ENCODE data around the gene THAP7.

THAP7 gene

DNA sequence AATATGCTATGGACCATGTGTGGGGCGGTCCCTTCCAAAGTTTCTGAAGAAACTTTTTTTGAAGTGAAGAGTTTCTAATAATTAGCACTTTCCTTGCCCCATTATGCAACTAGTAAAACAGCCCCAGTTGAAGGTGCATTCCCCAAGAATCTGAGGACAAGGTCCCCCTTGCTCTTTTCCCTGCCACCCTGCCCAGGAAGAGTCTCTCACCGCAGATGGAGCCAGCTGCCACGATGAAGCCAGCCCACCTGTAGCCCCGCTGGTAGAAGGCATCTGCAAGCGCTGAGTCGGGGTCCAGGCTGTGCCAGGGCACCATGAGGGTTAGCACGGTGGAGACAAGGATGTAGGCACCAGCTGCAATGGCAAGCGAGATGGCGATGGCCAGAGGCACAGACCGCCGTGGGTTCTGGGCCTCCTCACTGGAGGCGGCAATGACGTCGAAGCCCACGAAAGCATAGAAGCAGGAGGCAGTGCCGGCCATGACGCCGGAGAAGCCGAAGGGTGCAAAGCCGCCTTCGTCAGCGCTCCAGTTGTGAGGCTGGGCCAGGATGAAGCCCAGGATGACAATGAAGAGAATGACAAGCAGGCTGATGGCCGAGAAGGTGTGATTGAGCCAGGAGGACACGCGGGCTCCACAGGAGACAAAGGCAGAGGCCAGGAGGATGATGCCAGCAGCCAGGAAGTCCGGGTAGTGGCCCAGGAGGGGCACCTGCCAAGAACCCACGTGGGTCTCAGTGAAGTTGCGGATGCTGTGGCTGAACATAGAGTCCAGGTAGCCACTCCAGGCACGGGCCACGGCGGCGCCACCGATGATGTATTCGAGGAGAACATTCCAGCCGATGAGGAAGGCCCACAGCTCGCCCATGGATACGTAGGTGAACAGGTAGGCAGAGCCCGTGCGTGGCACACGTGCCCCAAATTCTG is 29.0 kb upstream of the THAP7 start:
- DNase-seq: no peak

DNA sequence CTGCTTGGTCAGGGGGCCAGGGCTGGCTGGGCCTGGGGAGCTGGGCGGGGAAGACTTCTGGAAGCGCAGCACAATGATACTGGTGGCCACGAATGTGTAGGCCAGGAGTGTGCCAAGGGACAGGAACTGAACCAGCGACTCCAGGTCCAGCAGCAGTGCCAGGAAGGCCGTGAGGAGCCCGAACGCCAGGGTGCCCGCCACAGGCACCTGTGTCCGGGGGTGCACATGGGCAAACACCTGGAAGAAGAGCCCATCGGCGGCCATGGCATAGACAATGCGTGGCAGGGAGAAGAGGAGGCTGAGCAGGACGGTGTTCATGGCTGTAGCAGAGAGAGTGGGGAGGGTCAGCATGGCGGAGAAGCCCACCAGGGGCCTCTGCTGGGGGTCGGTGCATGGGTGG is 28.1 kb upstream of the THAP7 start:
- DNase-seq: no peak

DNA sequence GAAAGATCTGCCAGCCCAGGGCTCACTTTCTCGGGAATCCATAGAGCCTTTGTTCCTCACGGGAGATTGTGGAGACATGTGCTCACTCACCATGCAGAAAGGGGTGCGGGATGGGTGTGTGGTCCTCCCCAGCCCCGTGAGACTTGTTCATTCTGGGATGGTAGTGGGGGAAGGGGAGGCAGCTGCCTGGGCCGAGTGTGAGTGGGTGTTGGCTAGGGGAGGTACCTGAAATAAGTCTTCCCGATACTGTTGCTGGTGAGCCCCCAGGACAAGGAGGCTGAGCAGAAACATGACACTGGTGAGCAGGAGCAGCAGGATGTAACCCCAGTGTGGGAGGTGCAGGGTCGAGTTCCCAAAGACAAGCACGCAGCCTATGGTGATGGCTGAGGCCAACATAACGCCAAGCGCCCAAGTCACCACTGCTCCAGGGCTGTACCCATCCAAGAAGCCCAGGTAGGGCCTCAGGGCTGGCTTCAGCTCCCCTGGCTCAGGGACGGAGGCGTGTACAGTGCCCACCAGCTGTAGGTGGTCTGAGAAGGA is 27.6 kb upstream of the THAP7 start:
- DNase-seq: no peak

DNA sequence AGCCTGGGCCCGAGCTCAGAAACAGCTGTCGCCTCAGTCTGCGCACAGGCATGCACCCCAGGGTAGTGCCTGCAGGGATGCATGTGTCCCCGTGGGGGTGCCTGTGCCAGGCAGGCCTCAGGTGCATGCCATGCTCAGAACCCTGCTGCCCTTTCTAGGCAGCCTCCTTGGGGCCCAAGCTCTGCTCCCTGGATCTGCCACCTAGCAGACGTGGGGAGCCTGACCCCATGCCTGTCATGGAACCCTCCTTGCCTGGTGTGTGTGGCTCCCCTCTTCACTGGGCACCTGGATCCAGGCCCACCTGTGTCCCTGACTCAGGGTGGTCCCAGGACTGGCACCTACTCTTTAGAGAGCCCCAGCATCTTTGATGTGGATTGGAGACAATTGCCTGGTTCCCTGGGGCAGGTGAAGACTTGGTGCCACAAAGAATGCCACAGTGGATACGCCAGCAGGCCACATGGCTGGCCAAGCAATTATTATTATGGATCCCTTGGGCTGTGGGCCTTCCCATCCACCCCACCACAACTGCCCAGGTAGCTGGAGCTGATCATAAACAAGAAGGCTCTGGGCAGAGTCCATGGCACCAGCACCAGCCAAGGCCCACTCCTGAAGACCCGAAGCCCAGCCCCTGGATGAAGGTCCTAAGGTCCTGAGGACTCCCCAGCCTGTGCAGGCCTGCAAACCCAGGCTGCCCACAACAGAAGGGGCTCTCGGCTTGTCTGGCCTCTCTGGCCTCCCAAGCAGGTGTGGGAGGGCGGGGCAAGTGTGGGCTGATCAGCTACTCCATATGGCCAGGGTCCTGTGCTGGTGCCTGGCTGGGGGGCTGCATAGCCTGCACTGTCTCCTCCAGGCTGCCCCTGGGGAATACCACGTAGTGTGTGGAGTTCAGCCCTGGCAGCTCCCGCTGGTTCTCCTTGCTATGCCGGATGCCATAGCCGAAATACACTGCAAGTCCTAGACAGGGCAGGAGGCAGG is 26.6 kb upstream of the THAP7 start:
- DNase-seq: no peak

DNA sequence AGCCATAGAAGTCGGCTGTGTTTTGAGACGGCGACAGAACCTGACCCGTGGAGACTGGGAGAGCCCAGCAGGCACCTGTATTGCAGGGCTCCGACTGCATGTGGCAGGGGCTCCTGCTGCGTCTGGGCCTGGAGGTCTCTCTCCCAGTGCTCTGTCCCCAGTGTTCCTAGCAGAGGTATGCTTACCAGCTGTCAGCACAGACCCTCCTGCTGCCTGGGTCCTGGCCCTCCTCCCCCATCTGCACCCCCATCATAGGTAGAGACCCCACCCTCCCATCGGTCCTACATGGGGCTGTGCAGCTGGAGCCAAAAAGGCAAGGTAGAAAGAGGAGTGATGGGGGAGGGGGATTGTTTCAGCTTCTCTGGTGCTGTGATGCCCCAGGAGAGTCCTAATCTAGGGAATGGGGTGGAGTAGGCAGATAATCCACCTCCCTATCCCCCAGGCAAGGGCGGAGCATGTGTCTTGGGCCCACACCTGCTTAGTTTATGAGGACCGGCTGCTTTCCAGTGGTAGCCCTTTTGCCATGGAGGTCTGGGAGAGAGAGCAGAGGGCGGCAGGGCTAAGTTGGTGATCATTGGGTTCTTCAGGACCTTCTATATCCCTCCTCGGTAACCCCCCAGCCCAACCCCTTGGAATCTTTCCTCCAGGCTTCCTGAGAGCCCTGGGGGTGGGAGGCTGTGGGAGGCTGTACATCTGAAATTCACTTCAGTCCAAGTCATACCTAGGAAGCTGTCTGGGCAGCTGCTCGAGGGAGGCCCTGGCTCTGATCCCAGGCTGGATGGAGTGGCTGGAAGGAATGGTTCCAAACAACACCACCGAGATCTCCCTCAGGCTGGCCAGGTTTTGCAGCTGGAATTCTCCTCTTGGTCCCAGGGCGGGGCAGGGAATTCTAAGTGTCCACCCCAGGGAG is 25.1 kb upstream of the THAP7 start:
- no peak for DNase-seq

DNA sequence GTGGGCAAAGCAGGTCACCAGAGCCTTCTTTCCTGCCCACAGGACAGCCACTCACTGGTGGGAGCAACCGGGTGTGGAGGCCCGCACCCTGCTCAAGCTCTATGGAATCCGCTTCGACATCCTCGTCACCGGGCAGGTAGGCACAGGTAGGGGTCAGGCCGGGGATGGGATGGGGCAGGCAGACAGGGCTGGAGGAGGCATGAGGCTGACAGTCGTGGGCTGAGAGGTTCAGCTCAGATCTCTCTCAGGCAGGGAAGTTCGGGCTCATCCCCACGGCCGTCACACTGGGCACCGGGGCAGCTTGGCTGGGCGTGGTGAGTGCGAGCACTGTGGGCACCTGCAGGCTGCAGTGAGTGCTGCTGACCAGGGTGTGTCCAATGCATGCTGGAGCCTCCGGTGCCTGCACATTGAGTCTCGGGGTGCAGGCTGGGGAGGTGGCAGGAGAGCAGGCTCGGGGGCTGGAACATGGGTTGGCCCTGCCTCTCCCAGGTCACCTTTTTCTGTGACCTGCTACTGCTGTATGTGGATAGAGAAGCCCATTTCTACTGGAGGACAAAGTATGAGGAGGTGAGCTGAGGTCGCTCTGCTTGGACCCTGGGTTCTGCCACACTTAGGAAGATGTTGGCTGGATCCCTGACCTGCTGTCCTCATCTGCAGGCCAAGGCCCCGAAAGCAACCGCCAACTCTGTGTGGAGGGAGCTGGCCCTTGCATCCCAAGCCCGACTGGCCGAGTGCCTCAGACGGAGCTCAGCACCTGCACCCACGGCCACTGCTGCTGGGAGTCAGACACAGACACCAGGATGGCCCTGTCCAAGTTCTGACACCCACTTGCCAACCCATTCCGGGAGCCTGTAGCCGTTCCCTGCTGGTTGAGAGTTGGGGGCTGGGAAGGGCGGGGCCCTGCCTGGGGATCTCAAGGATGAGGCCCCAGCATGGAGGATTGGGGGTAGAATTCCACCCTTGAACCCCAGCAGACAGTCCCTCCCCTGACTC is 24.1 kb upstream of the THAP7 start:
- DNase-seq: no peak

DNA sequence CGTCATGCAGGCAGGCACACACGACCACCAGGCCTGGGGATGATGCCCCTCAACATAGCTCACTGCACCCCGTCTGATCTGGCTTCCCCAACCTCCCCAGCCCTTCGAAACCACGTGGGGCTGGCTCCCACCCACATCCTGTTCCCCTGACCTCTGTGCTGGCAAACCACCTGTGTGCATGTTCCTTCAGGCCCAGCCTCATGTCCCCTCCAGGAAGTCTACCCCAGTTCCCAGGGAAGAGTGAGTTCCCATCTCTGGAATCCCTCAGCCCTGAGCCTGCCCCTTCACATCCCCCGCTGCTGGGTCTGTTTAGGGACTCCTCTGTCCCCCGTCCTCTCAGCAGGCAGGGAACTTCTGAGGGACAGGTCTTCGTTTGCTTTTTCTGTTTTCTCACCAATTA is 23.3 kb upstream of the THAP7 start:
- DNase-seq: no peak

DNA sequence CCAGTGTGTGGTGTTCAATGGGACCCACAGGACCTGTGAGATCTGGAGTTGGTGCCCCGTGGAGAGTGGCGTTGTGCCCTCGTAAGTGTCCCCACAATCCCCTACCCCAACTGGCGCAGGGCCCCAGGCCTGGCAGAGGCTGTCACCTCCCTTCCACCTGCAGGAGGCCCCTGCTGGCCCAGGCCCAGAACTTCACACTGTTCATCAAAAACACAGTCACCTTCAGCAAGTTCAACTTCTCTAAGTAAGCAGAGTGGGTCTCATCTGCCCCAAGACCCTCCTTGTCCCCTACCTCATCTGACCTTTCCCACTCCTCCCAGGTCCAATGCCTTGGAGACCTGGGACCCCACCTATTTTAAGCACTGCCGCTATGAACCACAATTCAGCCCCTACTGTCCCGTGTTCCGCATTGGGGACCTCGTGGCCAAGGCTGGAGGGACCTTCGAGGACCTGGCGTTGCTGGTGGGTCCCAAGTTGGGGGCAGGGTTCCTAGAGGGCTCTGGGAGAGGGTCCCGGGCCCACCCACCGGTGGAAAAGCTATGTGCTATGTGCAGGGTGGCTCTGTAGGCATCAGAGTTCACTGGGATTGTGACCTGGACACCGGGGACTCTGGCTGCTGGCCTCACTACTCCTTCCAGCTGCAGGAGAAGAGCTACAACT is 21.2 kb upstream of the THAP7 start:
- no peak for DNase-seq

DNA sequence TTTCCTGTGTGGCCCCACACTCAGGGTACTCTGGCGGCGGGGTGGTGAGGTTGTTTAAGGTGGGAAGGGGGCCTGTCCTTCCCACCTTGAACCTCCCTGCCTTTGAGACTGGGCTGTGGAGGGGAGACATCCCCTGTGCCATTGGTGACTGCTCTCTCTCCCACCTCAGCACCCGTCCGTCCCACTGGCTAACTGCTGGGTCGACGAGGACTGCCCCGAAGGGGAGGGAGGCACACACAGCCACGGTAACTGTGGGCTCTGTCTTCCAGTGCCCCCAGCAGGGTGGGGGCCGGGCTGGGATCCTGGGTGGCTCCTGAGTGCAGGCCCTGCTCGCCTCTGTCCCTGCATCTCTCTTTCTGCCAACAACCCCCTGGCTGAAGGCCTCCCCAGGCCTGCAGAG is 20.6 kb upstream of the THAP7 start:
- DNase-seq: no peak

DNA sequence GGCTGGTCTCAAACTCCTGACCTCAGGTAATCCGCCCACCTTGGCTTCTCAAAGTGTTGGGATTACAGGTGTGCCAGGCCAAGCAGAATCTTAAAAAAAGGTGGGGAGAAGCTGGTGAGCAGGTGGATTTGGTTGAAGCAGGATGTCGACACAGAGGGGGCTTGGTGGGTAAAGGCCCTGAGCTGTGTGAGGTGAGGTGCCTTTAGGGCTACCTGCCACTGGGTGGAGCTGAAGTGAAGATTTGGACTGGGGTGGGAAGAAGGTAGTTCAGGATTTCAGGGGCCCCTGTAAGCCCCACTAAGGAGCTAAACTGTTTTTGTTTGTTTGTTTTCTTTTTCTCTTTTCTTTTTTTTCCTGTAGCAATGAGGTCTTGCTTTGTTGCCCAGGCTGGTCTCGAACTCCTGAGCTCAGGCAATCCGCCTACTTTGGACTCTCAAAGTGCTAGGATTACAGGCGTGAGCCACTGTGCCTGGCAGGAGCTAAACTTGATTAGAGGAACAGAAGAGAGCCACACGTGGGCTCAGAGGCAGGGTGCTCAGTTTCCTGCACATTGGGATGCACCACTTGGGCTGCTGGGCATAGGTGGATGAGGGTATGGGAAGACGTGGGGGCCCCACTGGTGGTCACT is 19.0 kb upstream of the THAP7 start:
- peak; percentile 79 for DNase-seq

DNA sequence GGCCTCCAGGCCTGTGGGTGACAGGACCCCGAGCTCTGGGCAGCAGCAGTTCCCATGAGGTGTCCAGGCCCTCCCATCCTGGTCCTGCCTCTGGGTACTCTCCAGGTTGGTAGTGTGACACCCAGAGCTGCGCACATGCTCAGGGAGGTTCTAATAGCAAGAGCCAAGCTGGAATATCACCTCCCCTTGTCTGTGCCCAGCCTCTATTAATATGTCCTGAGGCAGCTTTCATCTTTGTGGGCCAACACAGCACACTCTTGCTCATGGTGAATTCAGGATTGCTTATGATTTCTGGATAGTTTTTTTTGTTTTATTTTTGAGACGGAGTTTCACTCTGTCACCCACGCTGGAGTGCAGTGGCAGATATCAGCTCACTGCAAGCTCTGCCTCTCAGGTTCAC is 16.4 kb upstream of the THAP7 start:
- DNase-seq: no peak

DNA sequence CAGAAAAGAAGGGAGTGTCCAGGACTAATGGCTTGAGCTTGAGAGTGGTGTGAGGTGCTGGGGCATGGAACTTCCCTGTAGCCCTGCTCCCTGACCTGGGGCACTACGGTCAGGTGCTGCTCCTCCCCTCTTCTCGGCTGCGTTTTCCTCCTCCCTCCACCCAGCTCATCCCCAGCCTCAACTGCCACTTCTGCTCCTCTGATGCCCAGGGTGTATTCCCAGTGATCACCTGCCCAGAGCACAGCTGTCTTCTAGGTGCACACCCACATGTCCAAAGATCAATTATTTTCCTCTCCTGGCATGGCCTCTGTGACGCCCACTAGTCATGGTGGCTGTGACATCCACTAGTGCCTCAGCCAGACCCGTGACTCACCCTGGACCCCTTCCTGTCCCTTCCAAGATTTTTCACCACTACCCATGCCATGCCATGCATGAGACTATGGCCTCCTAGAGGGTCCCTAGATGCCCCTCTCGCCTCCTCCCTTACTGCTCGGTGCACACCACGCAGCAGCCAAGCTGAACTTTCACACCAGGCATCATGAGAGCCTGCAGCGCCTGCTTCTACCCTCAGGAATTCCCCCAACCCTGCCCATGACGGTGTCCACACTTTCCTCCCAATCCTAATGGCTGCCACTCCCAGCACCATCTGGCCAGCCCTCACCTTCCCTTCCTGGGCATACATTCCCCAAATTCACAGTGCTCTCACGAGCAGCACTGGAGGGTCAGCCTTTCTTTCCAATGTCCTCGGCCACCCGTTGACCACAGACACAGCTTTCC is 14.9 kb upstream of the THAP7 start:
- no peak for DNase-seq

DNA sequence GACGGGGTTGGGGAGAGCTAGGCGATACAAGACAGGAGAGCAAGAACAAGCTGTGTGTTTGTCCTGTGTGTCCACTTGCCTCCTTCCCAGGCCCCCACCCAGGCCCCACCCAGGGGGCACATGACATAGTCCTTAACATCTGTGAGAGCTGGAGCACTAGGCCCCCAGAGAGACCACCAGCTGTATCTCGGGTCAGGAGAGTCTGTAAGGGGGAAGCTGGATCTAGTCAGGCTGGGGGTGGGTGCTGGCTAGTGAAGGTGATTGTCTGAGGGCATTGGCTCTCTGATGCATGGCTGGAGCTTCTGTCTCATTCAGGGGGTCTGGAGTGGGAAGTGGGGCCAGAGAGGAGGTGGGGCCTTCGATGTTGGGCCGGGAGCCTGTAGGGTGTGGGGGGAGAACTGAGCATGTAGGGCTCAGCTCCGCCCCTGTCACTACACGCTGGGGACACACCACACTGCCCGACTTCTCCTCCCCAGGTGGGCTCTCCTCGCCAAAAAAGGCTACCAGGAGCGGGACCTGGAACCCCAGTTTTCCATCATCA is 13.6 kb upstream of the THAP7 start:
- DNase-seq: no peak

DNA sequence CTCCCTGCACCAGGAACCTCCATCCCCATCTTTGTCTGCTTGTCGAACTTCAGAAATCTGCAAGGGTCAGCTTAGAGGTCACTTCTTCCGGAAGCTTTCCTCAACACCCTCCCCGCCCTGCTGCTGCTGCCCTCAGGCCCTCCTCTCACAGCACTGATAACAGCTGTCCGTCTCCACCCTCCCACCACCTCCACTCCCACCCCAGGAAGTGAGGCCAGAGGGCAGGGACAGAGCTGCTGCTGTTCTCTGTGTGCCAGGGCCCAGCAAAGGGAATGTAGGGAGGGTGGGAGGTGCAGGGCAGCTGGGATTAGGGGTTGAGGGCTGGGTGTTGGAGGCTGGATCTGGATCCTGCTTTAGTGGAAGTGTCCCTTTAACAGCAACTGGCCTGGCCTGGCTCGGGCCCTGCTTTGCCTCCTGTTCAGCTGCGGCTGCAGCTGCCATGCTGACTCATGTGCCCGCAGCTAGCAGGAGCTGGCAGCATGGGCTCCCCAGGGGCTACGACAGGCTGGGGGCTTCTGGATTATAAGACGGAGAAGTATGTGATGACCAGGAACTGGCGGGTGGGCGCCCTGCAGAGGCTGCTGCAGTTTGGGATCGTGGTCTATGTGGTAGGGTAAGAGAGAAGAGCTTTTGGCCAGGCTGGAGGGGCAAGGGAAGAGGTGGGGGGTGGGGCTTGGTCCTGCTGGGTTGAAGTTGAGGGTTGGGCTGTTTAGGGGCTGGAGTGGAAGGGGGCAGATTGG is 13.0 kb upstream of the THAP7 start, which contains the start of gene P2RX6:
Gene P2RX6, plus strand, starts transcription at position 440 of the 740 bp plus-strand sequence. Its CDS starts 10 bp downstream, at position 450.
- no peak for DNase-seq

DNA sequence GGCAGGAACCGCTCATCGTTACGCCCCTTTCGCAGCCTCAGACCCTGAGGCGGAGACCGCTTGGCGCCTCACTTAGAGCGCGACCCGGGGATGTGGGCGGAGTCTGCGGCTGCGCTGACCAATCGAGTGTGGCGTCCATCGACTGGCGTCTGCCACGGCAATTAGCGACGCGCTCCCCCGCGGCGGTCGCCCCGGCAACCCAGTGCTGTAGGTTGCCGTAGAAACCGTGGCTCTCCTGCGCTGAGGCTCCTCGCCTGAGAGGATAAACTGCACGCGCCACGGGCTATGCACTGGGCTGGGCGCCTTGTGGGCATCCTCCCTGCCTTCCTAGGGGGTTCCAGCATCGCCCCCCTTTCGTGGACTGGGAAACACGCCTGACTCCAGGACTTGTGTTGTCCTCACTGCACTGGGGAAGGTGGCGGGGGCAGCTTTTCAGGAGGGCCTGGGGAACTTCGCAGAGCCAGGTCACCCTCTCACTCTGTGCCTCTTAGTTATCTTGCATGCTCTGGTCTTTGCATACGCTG is 12.3 kb upstream of the THAP7 start:
- DNase-seq: peak; percentile 78

DNA sequence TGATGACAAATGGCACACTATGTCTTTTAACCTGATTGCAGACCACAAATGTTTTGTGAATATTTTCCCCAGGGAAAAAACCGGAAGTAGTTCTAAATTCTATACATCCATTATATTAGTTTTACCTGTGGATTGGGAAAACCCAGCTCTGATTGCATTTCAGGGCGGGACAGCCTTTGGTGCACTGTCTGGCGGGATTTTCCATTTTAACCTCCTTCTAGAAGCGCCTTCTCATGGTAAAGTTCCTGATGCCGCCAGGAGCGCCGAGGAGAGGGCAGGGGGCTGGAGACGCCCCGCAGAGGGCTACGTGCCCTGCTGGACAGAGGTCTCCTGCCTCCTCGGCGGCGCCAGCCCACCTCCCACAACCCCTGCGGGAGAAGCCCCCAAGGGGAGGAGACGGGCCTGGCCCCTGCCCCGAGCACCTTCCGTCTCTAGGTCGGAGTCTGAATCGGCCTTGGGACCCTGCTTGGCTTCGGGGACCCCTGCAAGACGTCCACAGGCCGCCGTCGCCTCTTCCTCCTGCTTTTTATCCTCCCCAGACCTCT is 11.8 kb upstream of the THAP7 start:
- no peak for DNase-seq

Data from 8988T (cell line).